H1 (cell line): ENCODE results near the gene TMEM244. TPM values are rescaled to one million over a fixed set of nuclear protein-coding genes. Genes with fewer than 3 reads are reported as not detected.

Experiments used
- CTCF ChIA-PET: fragments of 300-600 bp; sonication (Branson Sonifier 250); formaldehyde crosslinking; loops from one replicate; lab custom pipeline; 2021; ENCODE audit not compliant: partially characterized antibody; lab: Charles Lee
- POLR2A ChIA-PET: fragments of 300-600 bp; sonication (Branson Sonifier 250); formaldehyde crosslinking; loops from one replicate; lab custom pipeline; 2021; ENCODE audit warnings: inconsistent platforms; ENCODE audit not compliant: partially characterized antibody; lab: Charles Lee
- DNase-seq, 2 experiments: peaks; one replicate each; pipeline versions ENCODE4 v3.0.0 to v3.0.0-alpha.2; 2010 to 2022; ENCODE audit warnings: low spot score in 2 of 2, low read depth in 1 of 2, mixed read lengths in 1 of 2
- FAIRE-seq: peaks from 2 replicates; lab custom pipeline; 2011; peaks lifted over from hg19 to GRCh38; lab: Jason Lieb, UNC
- H2AFZ ChIP-seq: 2 replicates; pipeline ENCODE4 v1.8.1; 2012; ENCODE audit warnings: low read length, inconsistent platforms
- H2AK5ac ChIP-seq: 2 replicates; pipeline ENCODE4 v1.6.1; 2013; ENCODE audit warnings: low read depth, low read length
- H2BK120ac ChIP-seq: replicated peaks from 2 replicates; pipeline ENCODE3; 2013; ENCODE audit warnings: low read depth, low read length, inconsistent platforms
- H2BK12ac ChIP-seq: 2 replicates; pipeline ENCODE4 v1.6.1; 2013; ENCODE audit warnings: low read depth, low read length
- H2BK15ac ChIP-seq: 2 replicates; pipeline ENCODE4 v1.6.1; 2013; ENCODE audit warnings: low read length
- H2BK20ac ChIP-seq: 2 replicates; pipeline ENCODE4 v1.6.1; 2013; ENCODE audit warnings: low read length
- H2BK5ac ChIP-seq: 2 replicates; pipeline ENCODE4 v1.6.1; 2013; ENCODE audit warnings: low read depth, low read length
- H3K14ac ChIP-seq: 2 replicates; pipeline ENCODE4 v1.6.1; 2013; ENCODE audit warnings: inconsistent platforms; ENCODE audit not compliant: insufficient read length
- H3K18ac ChIP-seq: 2 replicates; pipeline ENCODE4 v1.6.1; 2013; ENCODE audit warnings: low read length; ENCODE audit errors: extremely low read depth
- H3K23ac ChIP-seq: 2 replicates; pipeline ENCODE4 v1.6.1; 2013; ENCODE audit warnings: inconsistent platforms; ENCODE audit not compliant: insufficient read length
- H3K23me2 ChIP-seq: 2 replicates; pipeline ENCODE4 v1.6.1; 2013; ENCODE audit warnings: low read depth, low read length
- H3K27ac ChIP-seq: 2 replicates; pipeline ENCODE4 v1.6.1; 2011; ENCODE audit warnings: low read depth, low read length, inconsistent platforms
- H3K27me3 ChIP-seq, 4 experiments: replicated peaks in 1 of 4; 1 replicate in 1 of 4; 2 replicates in 3 of 4; pipeline versions ENCODE4 v1.6.1 to v1.8.1; 2011 to 2013; ENCODE audit warnings: low read length in 3 of 4, mild to moderate bottlenecking in 3 of 4, inconsistent platforms in 2 of 4, mixed read lengths in 2 of 4, moderate library complexity in 1 of 4; ENCODE audit not compliant: control insufficient read depth in 3 of 4, insufficient read depth in 3 of 4; ENCODE audit errors: extremely low read depth in 1 of 4
- H3K36me3 ChIP-seq, 4 experiments: 2 replicates each; pipeline versions ENCODE4 v1.6.1 to v1.8.1; 2011 to 2013; ENCODE audit warnings: mild to moderate bottlenecking in 4 of 4, low read length in 3 of 4, moderate library complexity in 2 of 4, control low read depth in 1 of 4, inconsistent platforms in 1 of 4; ENCODE audit not compliant: insufficient read depth in 4 of 4, control insufficient read depth in 2 of 4
- H3K4ac ChIP-seq: replicated peaks from 2 replicates; pipeline ENCODE3; 2013; ENCODE audit warnings: low read length, low read depth, mixed read lengths, inconsistent platforms; ENCODE audit not compliant: insufficient read length
- H3K4me1 ChIP-seq, 4 experiments: replicated peaks in 1 of 4; 1 replicate in 1 of 4; 2 replicates in 3 of 4; pipeline versions ENCODE4 v1.6.1 to v1.8.1; 2011 to 2013; ENCODE audit warnings: low read length in 3 of 4, inconsistent platforms in 2 of 4, mixed read lengths in 1 of 4; ENCODE audit not compliant: insufficient read depth in 4 of 4, control insufficient read depth in 3 of 4
- H3K4me2 ChIP-seq, 2 experiments: 2 replicates each; pipeline versions ENCODE4 v1.6.1 to v1.8.1; 2011 to 2013; ENCODE audit warnings: low read depth in 2 of 2, low read length in 2 of 2, control low read depth in 1 of 2, inconsistent platforms in 1 of 2, mild to moderate bottlenecking in 1 of 2; ENCODE audit not compliant: insufficient read depth in 1 of 2
- H3K4me3 ChIP-seq, 4 experiments: fragments of 200-600, 300-600 bp in 1 of 4; sonication (generic), shearing (Covaris generic), sonication (Bioruptor Twin) in 1 of 4; 2 replicates each; pipeline versions ENCODE4 v1.5.1 to v1.8.1; 2011 to 2016; ENCODE audit warnings: low read length in 4 of 4, low read depth in 3 of 4, control low read depth in 2 of 4, inconsistent platforms in 2 of 4, mild to moderate bottlenecking in 2 of 4, mixed read lengths in 1 of 4, moderate library complexity in 1 of 4; ENCODE audit not compliant: insufficient read depth in 2 of 4; ENCODE audit errors: extremely low read depth in 1 of 4
- H3K56ac ChIP-seq: replicated peaks from 2 replicates; pipeline ENCODE3; 2013; ENCODE audit warnings: low read depth, mild to moderate bottlenecking, mixed read lengths, low read length, inconsistent platforms; ENCODE audit not compliant: insufficient read length
- H3K79me1 ChIP-seq: 2 replicates; pipeline ENCODE4 v1.6.1; 2013; ENCODE audit warnings: low read depth, low read length, control low read depth
- H3K79me2 ChIP-seq, 2 experiments: 2 replicates each; pipeline versions ENCODE4 v1.6.1 to v1.8.1; 2012 to 2013; ENCODE audit warnings: low read length in 2 of 2, mild to moderate bottlenecking in 2 of 2, inconsistent platforms in 1 of 2; ENCODE audit not compliant: insufficient read depth in 2 of 2, control insufficient read depth in 1 of 2
- H3K9ac ChIP-seq, 4 experiments: replicated peaks in 1 of 4; 1 replicate in 1 of 4; 2 replicates in 3 of 4; pipeline versions ENCODE4 v1.6.1 to v1.8.1; 2011 to 2013; ENCODE audit warnings: low read depth in 3 of 4, low read length in 3 of 4, control low read depth in 2 of 4, mild to moderate bottlenecking in 2 of 4, moderate library complexity in 2 of 4, inconsistent platforms in 1 of 4; ENCODE audit errors: extremely low read depth in 1 of 4
- H3K9me3 ChIP-seq, 2 experiments: 2 replicates each; pipeline versions ENCODE4 v1.6.1 to v1.8.1; 2012 to 2013; ENCODE audit warnings: mild to moderate bottlenecking in 2 of 2, moderate library complexity in 2 of 2, control low read depth in 1 of 2, inconsistent platforms in 1 of 2, low read depth in 1 of 2, low read length in 1 of 2, mixed read lengths in 1 of 2; ENCODE audit not compliant: insufficient read depth in 2 of 2
- H4K20me1 ChIP-seq, 2 experiments: replicated peaks in 1 of 2; 2 replicates each; pipeline versions ENCODE3 to v1.8.1; 2011 to 2013; ENCODE audit warnings: inconsistent platforms in 2 of 2, low read length in 2 of 2, mild to moderate bottlenecking in 1 of 2; ENCODE audit not compliant: insufficient read depth in 2 of 2, control insufficient read depth in 1 of 2
- H4K5ac ChIP-seq: 2 replicates; pipeline ENCODE4 v1.6.1; 2013; ENCODE audit warnings: low read length, low read depth, mixed read lengths, inconsistent platforms; ENCODE audit not compliant: insufficient read length
- H4K8ac ChIP-seq: 2 replicates; pipeline ENCODE4 v1.8.0; 2013; ENCODE audit warnings: mild to moderate bottlenecking, moderate library complexity, low read length, inconsistent platforms; ENCODE audit not compliant: insufficient read depth; ENCODE audit errors: extremely low read depth
- H4K91ac ChIP-seq: replicated peaks from 2 replicates; pipeline ENCODE3; 2013; ENCODE audit warnings: low read length, mixed read lengths, inconsistent platforms; ENCODE audit not compliant: insufficient read length
- BCL11A ChIP-seq, 2 experiments: IDR thresholded peaks; one replicate each; pipeline ENCODE4 v1.6.1; 2011; ENCODE audit warnings: low read depth in 2 of 2, low read length in 2 of 2, mild to moderate bottlenecking in 2 of 2
- CEBPB ChIP-seq: IDR thresholded peaks from 2 replicates; pipeline ENCODE4 v1.6.1; 2012; ENCODE audit warnings: low read depth, low read length
- CREB1 ChIP-seq: IDR thresholded peaks from 2 replicates; pipeline ENCODE4 v1.6.1; 2012; ENCODE audit warnings: inconsistent platforms
- CTCF ChIP-seq, 3 experiments: IDR thresholded peaks; 1 replicate in 2 of 3; 2 replicates in 1 of 3; pipeline versions ENCODE4 v1.5.1 to v1.6.1; 2011; ENCODE audit warnings: low read length in 3 of 3, mild to moderate bottlenecking in 3 of 3, inconsistent platforms in 2 of 3, low read depth in 1 of 3, moderate library complexity in 1 of 3; ENCODE audit not compliant: insufficient read depth in 1 of 3; ENCODE audit errors: control extremely low read depth in 1 of 3
- JUN ChIP-seq: IDR thresholded peaks from 2 replicates; pipeline ENCODE4 v1.6.1; 2011; ENCODE audit warnings: low read depth, mild to moderate bottlenecking, improper control_type of control experiment, low read length
- JUND ChIP-seq: IDR thresholded peaks from 2 replicates; pipeline ENCODE4 v1.6.1; 2011; ENCODE audit warnings: mild to moderate bottlenecking, improper control_type of control experiment, low read length
- RBBP5 ChIP-seq: IDR thresholded peaks from 2 replicates; pipeline ENCODE4 v1.7.1; 2012; ENCODE audit warnings: low read depth, mild to moderate bottlenecking, inconsistent platforms, low read length, moderate library complexity, borderline replicate concordance
- SIRT6 ChIP-seq: IDR thresholded peaks from one replicate; pipeline ENCODE4 v1.7.1; 2012; ENCODE audit warnings: low read length, inconsistent platforms
- SP2 ChIP-seq: IDR thresholded peaks from 2 replicates; pipeline ENCODE4 v1.6.1; 2012; ENCODE audit warnings: mild to moderate bottlenecking, low read length, inconsistent platforms
- TCF12 ChIP-seq: IDR thresholded peaks from 2 replicates; pipeline ENCODE4 v1.6.1; 2011; ENCODE audit warnings: low read depth, mild to moderate bottlenecking, low read length
- YY1 ChIP-seq: IDR thresholded peaks from 2 replicates; pipeline ENCODE4 v1.6.1; 2011; ENCODE audit warnings: low read depth, mild to moderate bottlenecking, low read length
- WGBS, 2 experiments: shearing (Covaris generic) in 1 of 2; methylation state at CpG; one replicate each; pipeline versions ENCODE4 v1.1.6 to v1.1.7; 2013 to 2015; ENCODE audit warnings: low lambda C conversion rate in 2 of 2, mixed read lengths in 2 of 2, inconsistent platforms in 1 of 2, low coverage in 1 of 2, missing lambda C conversion rate in 1 of 2; ENCODE audit not compliant: insufficient replicate concordance in 2 of 2, insufficient coverage in 1 of 2, insufficient read length in 1 of 2; ENCODE audit errors: extremely low coverage in 1 of 2, missing lambda C conversion rate in 1 of 2; 5-methylcytosine and 5-hydroxymethylcytosine counted together
- polyA plus RNA-seq, 7 experiments: library from polyadenylated mRNA; depleted of rRNA in 3 of 7; stranded (reverse) in 5 of 7; unstranded in 2 of 7; fragments of >200 nt in 5 of 7; fragments of 200-250 nt in 2 of 7; gene quantifications; 1 replicate in 5 of 7; 2 replicates in 1 of 7; 4 replicates in 1 of 7; pipeline versions ENCODE4 v1.2.1 to v1.2.3, GENCODE V29; 2011 to 2013; ENCODE audit warnings: missing spikeins in 2 of 7, mixed read lengths in 2 of 7
- total RNA-seq: library from RNA; stranded (reverse); fragmentation: NEBNext Ultra II Directional; extraction: Animal tissue kit (Norgen Biotek cat#: 25700); gene quantifications from 2 replicates; pipeline ENCODE4 v1.2.1, GENCODE V29; 2021

Gene TMEM244
- total and polyA plus RNA-seq, 2 of the 8 experiments (the other 6 are each of a cell fraction or from before 2014, with no cell fraction given): not detected

- no peak overlapping the region for H2AFZ ChIP-seq
- TF ChIP-seq CREB1 (no peak), TCF12 (no peak), JUND (no peak), JUN (no peak), SP2 (no peak), BCL11A (IDR thresholded peaks at IDR 0.05; ENCODE audit: low read depth in 2 of 2, low read length in 2 of 2) (no peak), CEBPB (no peak), CTCF (IDR thresholded peaks at IDR 0.05; ENCODE audit: control extremely low read depth in 1 of 3, insufficient read depth in 1 of 3, low read depth in 1 of 3, low read length in 3 of 3) (no peak), YY1 (no peak), RBBP5 (no peak), SIRT6 (no peak)
Observed at GRCh38 chr6:129872586-129872985, 11.5 kb upstream of the TMEM244 start.

More at GRCh38 chr6:129872586-129872985, 11.5 kb upstream of the TMEM244 start:
- no peak overlapping the region for H3K18ac ChIP-seq
- H3K9ac ChIP-seq: no peak overlapping the region
- no peak overlapping the region for H3K4ac ChIP-seq
- H2BK20ac ChIP-seq: no peak overlapping the region
- H3K4me2 ChIP-seq: no peak overlapping the region
- no peak overlapping the region for H3K56ac ChIP-seq
- H2AK5ac ChIP-seq: no peak overlapping the region
- no peak overlapping the region for H4K91ac ChIP-seq
- no peaks in the 10 kb centered on the region for H3K23me2 ChIP-seq
- H3K79me1 ChIP-seq: no peaks in the 10 kb centered on the region
- no peak overlapping the region for H3K4me3 ChIP-seq
- WGBS, 2 experiments: 68% methylated on average over 2 of the region's 2 CpGs; no CpG with 5 or more reads in 1 of the 2 experiments
- no peak overlapping the region for H3K27ac ChIP-seq
- H3K79me2 ChIP-seq: no peaks in the 10 kb centered on the region
- H2BK120ac ChIP-seq: no peak overlapping the region
- H3K36me3 ChIP-seq: no peaks in the 10 kb centered on the region; a peak in 1 of 8 replicates
- no peak overlapping the region for H4K8ac ChIP-seq
- no peaks in the 10 kb centered on the region for H4K20me1 ChIP-seq
- FAIRE-seq: no peak
- no peak overlapping the region for H2BK15ac ChIP-seq
- H4K5ac ChIP-seq: no peak overlapping the region
- peaks cover 0 to 3% (median 0%) of the 10 kb centered on the region in 4 experiments; a peak in 1 of 7 replicates for H3K4me1 ChIP-seq
- ChIA-PET CTCF (interaction anchor here (1.2 kb wide), 1 partner anchor 110 kb away, joined by 3 read pairs; no protein-coding TSS in a partner anchor), POLR2A (no interaction called here)
- no peak overlapping the region for H3K23ac ChIP-seq
- H3K9me3 ChIP-seq: no peaks in the 10 kb centered on the region
- peaks cover 0 to 1% (median 0%) of the 10 kb centered on the region in 4 experiments; a peak in 1 of 7 replicates for H3K27me3 ChIP-seq
- no peak for DNase-seq
- H2BK5ac ChIP-seq: no peak overlapping the region
- no peak overlapping the region for H2BK12ac ChIP-seq
- H3K14ac ChIP-seq: no peak overlapping the region
